HepG2 (cell line): ENCODE measurements around the gene ZNF155. TPM values are rescaled to one million over a fixed set of nuclear protein-coding genes. Genes with fewer than 3 reads are reported as not detected.

Experiments
- ATF2 ChIP-seq: sonication (generic); formaldehyde crosslinking; IDR thresholded peaks from 2 replicates; pipeline ENCODE4 v1.4.0; 2020; ENCODE audit warnings: missing genetic modification reagents
- BRCA1 ChIP-seq: sonication (generic); formaldehyde crosslinking; IDR thresholded peaks from 2 replicates; pipeline ENCODE4 v1.4.0; 2020; ENCODE audit warnings: missing genetic modification reagents
- GTF3A ChIP-seq: sonication (generic); formaldehyde crosslinking; conservative IDR thresholded peaks from 2 replicates; pipeline ENCODE4 v1.4.0; 2020; ENCODE audit warnings: mild to moderate bottlenecking, missing genetic modification reagents
- HMGA1 ChIP-seq: sonication (generic); formaldehyde crosslinking; conservative IDR thresholded peaks from 2 replicates; pipeline ENCODE4 v1.4.0; 2020; ENCODE audit warnings: missing genetic modification reagents
- HOXA9 ChIP-seq: sonication (generic); formaldehyde crosslinking; IDR thresholded peaks from 2 replicates; pipeline ENCODE4 v1.8.1; 2022; ENCODE audit warnings: missing genetic modification reagents, mild to moderate bottlenecking, moderate library complexity, borderline replicate concordance
- RARA ChIP-seq: IDR thresholded peaks from 2 replicates; pipeline ENCODE4 v1.6.1; 2016; ENCODE audit warnings: missing genetic modification reagents, missing compliant biosample characterization
- REXO4 ChIP-seq: sonication (generic); formaldehyde crosslinking; IDR thresholded peaks from 2 replicates; pipeline ENCODE4 v1.8.0; 2022; ENCODE audit warnings: missing genetic modification reagents, mild to moderate bottlenecking, borderline replicate concordance
- SAP130 ChIP-seq: IDR thresholded peaks from 2 replicates; pipeline ENCODE4 v1.6.1; 2016; ENCODE audit warnings: low read depth
- TARDBP ChIP-seq: sonication (generic); formaldehyde crosslinking; IDR thresholded peaks from 2 replicates; pipeline ENCODE4 v1.8.0; 2022; ENCODE audit warnings: mild to moderate bottlenecking, missing genetic modification reagents
- TBP ChIP-seq: sonication (generic); formaldehyde crosslinking; IDR thresholded peaks from 2 replicates; pipeline ENCODE4 v1.5.0; 2020; ENCODE audit warnings: missing genetic modification reagents
- ZBED4 ChIP-seq: sonication (generic); formaldehyde crosslinking; IDR thresholded peaks from 2 replicates; pipeline ENCODE4 v1.4.0; 2020; ENCODE audit warnings: missing genetic modification reagents, borderline replicate concordance
- ZBTB34 ChIP-seq: sonication (generic); formaldehyde crosslinking; IDR thresholded peaks from 2 replicates; pipeline ENCODE4 v1.8.0; 2022; ENCODE audit warnings: mild to moderate bottlenecking, missing genetic modification reagents
- ZBTB43 ChIP-seq: sonication (generic); formaldehyde crosslinking; conservative IDR thresholded peaks from 2 replicates; pipeline ENCODE4 v1.4.0; 2020; ENCODE audit warnings: missing genetic modification reagents
- ZNF136 ChIP-seq: sonication (generic); formaldehyde crosslinking; IDR thresholded peaks from 2 replicates; pipeline ENCODE4 v1.8.1; 2022; ENCODE audit warnings: low read depth, mild to moderate bottlenecking, moderate library complexity, missing genetic modification reagents
- ZNF20 ChIP-seq: sonication (generic); formaldehyde crosslinking; IDR thresholded peaks from 2 replicates; pipeline ENCODE4 v1.4.0; 2020; ENCODE audit warnings: mild to moderate bottlenecking, moderate library complexity, missing genetic modification reagents
- ZNF207 ChIP-seq: fragments of 450-650 bp; IDR thresholded peaks from 2 replicates; pipeline ENCODE4 v1.6.1; 2016; ENCODE audit warnings: antibody characterized with exemption, borderline replicate concordance
- ZNF543 ChIP-seq: sonication (generic); formaldehyde crosslinking; IDR thresholded peaks from 2 replicates; pipeline ENCODE4 v1.4.0; 2020; ENCODE audit warnings: mild to moderate bottlenecking, missing genetic modification reagents
- ZNF562 ChIP-seq: sonication (generic); formaldehyde crosslinking; IDR thresholded peaks from 2 replicates; pipeline ENCODE4 v1.8.0; 2022; ENCODE audit warnings: missing genetic modification reagents, borderline replicate concordance
- ZNF83 ChIP-seq: sonication (generic); formaldehyde crosslinking; IDR thresholded peaks from 2 replicates; pipeline ENCODE4 v1.4.0; 2020; ENCODE audit warnings: missing genetic modification reagents, mild to moderate bottlenecking, borderline replicate concordance
- ZSCAN20 ChIP-seq: sonication (generic); formaldehyde crosslinking; IDR thresholded peaks from 2 replicates; pipeline ENCODE4 v1.4.0; 2020; ENCODE audit warnings: missing genetic modification reagents, mild to moderate bottlenecking, borderline replicate concordance
- polyA plus RNA-seq, 8 experiments: library from polyadenylated mRNA; depleted of rRNA in 3 of 8; stranded (reverse) in 7 of 8; unstranded in 1 of 8; fragments of >200 nt; fragmentation: Illumina TruSeq in 4 of 8; extraction: Trizol in 4 of 8; gene quantifications; 2 replicates each; pipeline versions ENCODE4 v1.2.1 to v1.2.3, GENCODE V29; 2011 to 2016; ENCODE audit warnings: low read depth in 4 of 8, missing spikeins in 1 of 8, mixed read lengths in 1 of 8; ENCODE audit not compliant: insufficient read depth in 1 of 8
- total RNA-seq, 5 experiments: library from RNA; depleted of rRNA; stranded (reverse); fragments of >200 nt; fragmentation: Illumina TruSeq; extraction: Trizol; gene quantifications; 2 replicates each; pipeline ENCODE4 v1.2.3, GENCODE V29; 2016; ENCODE audit warnings: low read depth in 1 of 5

Gene ZNF155
- total and polyA plus RNA-seq, 2 of the 13 experiments (the other 11 are each of a cell fraction or from before 2014, with no cell fraction given) = 2.5 to 3.6 TPM

GRCh38 chr19:43950834-43951645, 32.9 kb upstream of the ZNF155 start, which contains the start of gene ZNF221 (continued):
- TF ChIP-seq RARA (no peak), ZSCAN20 (CRISPR knock-in tag) (no peak), TARDBP (peak; percentile 85; the same call in 1 of the 2 replicates), SAP130 (CRISPR knock-in tag) (peak; percentile 96), ZBTB34 (CRISPR knock-in tag) (no peak), REXO4 (CRISPR knock-in tag) (no peak), GTF3A (no peak), ZBTB43 (no peak), ZNF562 (CRISPR knock-in tag) (no peak), ZNF543 (no peak), ZNF83 (CRISPR knock-in tag) (0 out of 2 replicates have a peak, but pooled peaks have one; percentile 41), ZBED4 (CRISPR knock-in tag) (no peak), ZNF136 (CRISPR knock-in tag) (no peak), ZNF20 (CRISPR knock-in tag) (no peak), HMGA1 (no peak), HOXA9 (CRISPR knock-in tag) (no peak), ZNF207 (no peak), TBP (CRISPR knock-in tag) (no peak), ATF2 (CRISPR knock-in tag) (no peak), BRCA1 (CRISPR knock-in tag) (no peak)
